GM12878 (cell line): ENCODE measurements around the gene INPP5D. TPM values are rescaled to one million over a fixed set of nuclear protein-coding genes. Genes with fewer than 3 reads are reported as not detected.

Experiments
- ATAC-seq: fragments of 200-7000 bp; cut with Tn5 transposase; 3 replicates; pipeline ENCODE4 v1.9.1; 2020; ENCODE audit warnings: mild to moderate bottlenecking, moderate library complexity
- BruUV-seq: library from RNA; stranded (reverse); fragments of 400-500 nt; replicated peaks from 2 replicates; lab custom pipeline; 2021; lab: Mats Ljungman, UMichigan
- CTCF ChIA-PET: fragments of 300-600 bp; sonication (Branson Sonifier 250); formaldehyde crosslinking; extraction: SDS; loops from one replicate; lab custom pipeline; 2021; ENCODE audit warnings: inconsistent platforms; lab: Yijun Ruan, JAX
- POLR2A ChIA-PET: fragments of 350-600 bp; formaldehyde crosslinking; extraction: SDS; loops from one replicate; lab custom pipeline; 2021; ENCODE audit warnings: inconsistent platforms; lab: Charles Lee
- RAD21 ChIA-PET: fragments of 300-600 bp; sonication (Branson Sonifier 250); formaldehyde crosslinking; loops from one replicate; lab custom pipeline; 2023; ENCODE audit warnings: antibody characterized with exemption; ENCODE audit not compliant: unreplicated experiment; lab: Charles Lee
- SMC1A ChIA-PET: fragments of 300-600 bp; sonication (Branson Sonifier 250); formaldehyde crosslinking; loops from one replicate; lab custom pipeline; 2023; ENCODE audit not compliant: unreplicated experiment, uncharacterized antibody; lab: Charles Lee
- DNase-seq: peaks from one replicate; pipeline ENCODE4 v3.0.0-alpha.2; 2011; ENCODE audit warnings: low read depth, low spot score
- FAIRE-seq: peaks from 3 replicates; lab custom pipeline; 2011; peaks lifted over from hg19 to GRCh38; lab: Jason Lieb, UNC
- H2AFZ ChIP-seq: 2 replicates; pipeline ENCODE4 v1.6.0; 2011; ENCODE audit warnings: low read depth, low read length, control low read depth; ENCODE audit not compliant: control insufficient read depth
- H3K27ac ChIP-seq: 2 replicates; pipeline ENCODE4 v1.5.1; 2011; ENCODE audit warnings: control low read depth; ENCODE audit not compliant: control insufficient read depth, insufficient read depth
- H3K27me3 ChIP-seq, 2 experiments: replicated peaks in 1 of 2; 2 replicates each; pipeline versions ENCODE4 v1.6.0 to v1.6.1; 2011; ENCODE audit warnings: low read length in 1 of 2; ENCODE audit not compliant: control insufficient read depth in 2 of 2, insufficient read depth in 2 of 2
- H3K36me3 ChIP-seq, 2 experiments: 2 replicates each; pipeline ENCODE4 v1.5.1; 2011; ENCODE audit warnings: low read length in 1 of 2; ENCODE audit not compliant: control insufficient read depth in 2 of 2, insufficient read depth in 2 of 2
- H3K4me1 ChIP-seq: 2 replicates; pipeline ENCODE4 v1.6.1; 2011; ENCODE audit warnings: mild to moderate bottlenecking, low read length, moderate library complexity, mixed read lengths; ENCODE audit not compliant: control insufficient read depth, insufficient read depth
- H3K4me2 ChIP-seq: 2 replicates; pipeline ENCODE4 v1.6.0; 2011; ENCODE audit warnings: control low read depth; ENCODE audit not compliant: control insufficient read depth, insufficient read depth
- H3K4me3 ChIP-seq: fragments of 200-600 bp; sonication (generic); 2 replicates; pipeline ENCODE4 v1.5.1; 2016
- H3K79me2 ChIP-seq: 2 replicates; pipeline ENCODE4 v1.6.0; 2011; ENCODE audit warnings: low read length; ENCODE audit not compliant: control insufficient read depth, insufficient read depth
- H3K9ac ChIP-seq: 2 replicates; pipeline ENCODE4 v1.8.0; 2011; ENCODE audit warnings: low read length, control low read depth, mixed read lengths; ENCODE audit not compliant: control insufficient read depth, insufficient read depth
- H3K9me3 ChIP-seq: replicated peaks from 3 replicates; pipeline ENCODE4 v1.5.1; 2011; ENCODE audit warnings: mild to moderate bottlenecking, low read length; ENCODE audit not compliant: control insufficient read depth, insufficient read depth
- H4K20me1 ChIP-seq: 2 replicates; pipeline ENCODE4 v1.6.0; 2011; ENCODE audit not compliant: control insufficient read depth, insufficient read depth
- BMI1 ChIP-seq: fragments of 450-650 bp; IDR thresholded peaks from 2 replicates; pipeline ENCODE4 v1.6.1; 2016; ENCODE audit warnings: mild to moderate bottlenecking, moderate library complexity, borderline replicate concordance
- E2F4 ChIP-seq: IDR thresholded peaks from 2 replicates; pipeline ENCODE4 v1.6.1; 2012; ENCODE audit warnings: low read depth, low read length, improper control_type of control experiment
- EP300 ChIP-seq, 2 experiments: fragments of 150-350 bp in 1 of 2; IDR thresholded peaks; 2 replicates each; pipeline ENCODE4 v1.6.1; 2011 to 2012; ENCODE audit warnings: low read depth in 2 of 2, low read length in 2 of 2, borderline replicate concordance in 1 of 2, improper control_type of control experiment in 1 of 2, inconsistent platforms in 1 of 2; ENCODE audit not compliant: control insufficient read depth in 1 of 2
- HDGF ChIP-seq: fragments of 450-650 bp; IDR thresholded peaks from 2 replicates; pipeline ENCODE4 v1.6.1; 2016; ENCODE audit warnings: antibody characterized with exemption
- IRF4 ChIP-seq: IDR thresholded peaks from 2 replicates; pipeline ENCODE4 v1.6.1; 2011; ENCODE audit warnings: low read depth, low read length
- MYB ChIP-seq: fragments of 150-350 bp; IDR thresholded peaks from 2 replicates; pipeline ENCODE4 v1.6.1; 2014; ENCODE audit warnings: mild to moderate bottlenecking, low read depth, low read length, borderline replicate concordance
- NFYA ChIP-seq: IDR thresholded peaks from 2 replicates; pipeline ENCODE4 v1.6.1; 2011; ENCODE audit warnings: low read depth, mild to moderate bottlenecking, low read length, improper control_type of control experiment, borderline replicate concordance
- SMARCA5 ChIP-seq: fragments of 450-650 bp; IDR thresholded peaks from 2 replicates; pipeline ENCODE4 v1.6.1; 2017; ENCODE audit warnings: mild to moderate bottlenecking
- SP1 ChIP-seq: IDR thresholded peaks from one replicate; pipeline ENCODE4 v1.6.1; 2011; ENCODE audit warnings: low read depth, low read length
- YBX1 ChIP-seq: fragments of 450-650 bp; IDR thresholded peaks from 2 replicates; pipeline ENCODE4 v1.6.1; 2016; ENCODE audit warnings: antibody characterized with exemption
- ZBTB11 ChIP-seq: fragments of 450-650 bp; formaldehyde crosslinking; IDR thresholded peaks from 2 replicates; pipeline ENCODE4 v1.5.0; 2022; ENCODE audit warnings: mild to moderate bottlenecking, missing genetic modification characterization
- ZNF24 ChIP-seq: fragments of 450-650 bp; IDR thresholded peaks from 2 replicates; pipeline ENCODE4 v1.6.1; 2017; ENCODE audit warnings: antibody characterized with exemption, mild to moderate bottlenecking
- ZNF622 ChIP-seq: fragments of 450-650 bp; IDR thresholded peaks from 2 replicates; pipeline ENCODE4 v1.6.1; 2017; ENCODE audit warnings: mild to moderate bottlenecking, inconsistent platforms
- ZSCAN29 ChIP-seq: fragments of 450-650 bp; IDR thresholded peaks from 2 replicates; pipeline ENCODE4 v1.6.1; 2017; ENCODE audit warnings: mild to moderate bottlenecking, moderate library complexity
- WGBS: methylation state at CpG from one replicate; pipeline ENCODE4 v1.1.6; 2016; ENCODE audit warnings: low lambda C conversion rate; ENCODE audit not compliant: insufficient replicate concordance, insufficient coverage; ENCODE audit errors: missing lambda C conversion rate; 5-methylcytosine and 5-hydroxymethylcytosine counted together
- in situ Hi-C: fragments of 300-500 bp; cut with MboI; formaldehyde crosslinking; loops from 9 replicates; pipeline ENCODE4 v1.14.3; 2018; ENCODE audit warnings: mixed read lengths
- intact Hi-C: fragments of 100-400 bp; cut with micrococcal nuclease; formaldehyde crosslinking; loops from one replicate; pipeline ENCODE4 v1.14.2; 2022; ENCODE audit not compliant: unreplicated experiment
- polyA plus RNA-seq, 11 experiments: library from polyadenylated mRNA; depleted of rRNA in 4 of 11; unstranded in 6 of 11; stranded (reverse) in 5 of 11; fragments of >200 nt; fragmentation: Nextera tagmentation in 4 of 11; fragmentation: Illumina TruSeq in 1 of 11; extraction: Ambion mirVana in 4 of 11; extraction: Trizol in 1 of 11; gene quantifications; 1 replicate in 1 of 11; 2 replicates in 10 of 11; pipeline versions ENCODE4 v1.2.1 to v1.2.3, GENCODE V29; 2011 to 2016; ENCODE audit warnings: inconsistent platforms in 2 of 11, missing spikeins in 2 of 11, low read depth in 1 of 11
- total RNA-seq, 4 experiments: library from RNA; depleted of rRNA in 3 of 4; stranded (reverse); fragments of >200 nt in 3 of 4; fragmentation: Illumina TruSeq in 1 of 4; extraction: Trizol in 1 of 4; gene quantifications; 2 replicates each; pipeline versions ENCODE4 v1.2.1 to v1.2.3, GENCODE V29; 2013 to 2021
- TF ChIP-seq, protein P1 (sequence below): fragments of 450-650 bp; IDR thresholded peaks from 2 replicates; pipeline ENCODE4 v1.6.1; 2016; ENCODE audit warnings: mild to moderate bottlenecking, moderate library complexity, borderline replicate concordance

INPP5D gene
- total and polyA plus RNA-seq, 10 of the 15 experiments (the other 5 are each of a cell fraction or from before 2014, with no cell fraction given), result 11.8 to 139 (median 88.8) TPM

GRCh38 chr2:233037078-233037477 lies 23.1 kb upstream of the INPP5D start:
- intact Hi-C loops, result no loop called here

More at GRCh38 chr2:233037078-233037477, 23.1 kb upstream of the INPP5D start:
- RAD21 ChIA-PET, result no interaction called here
- H3K4me2 ChIP-seq, result no peak overlapping the region
- POLR2A ChIA-PET, result interaction anchor here (0.6 kb wide), 1 partner anchor 1857 kb away, joined by 5 read pairs; no protein-coding TSS in a partner anchor
- SMC1A ChIA-PET, result no interaction called here
- no peaks in the 10 kb centered on the region for H4K20me1 ChIP-seq
- CTCF ChIA-PET, result interaction anchor here (0.9 to 1.0 kb wide), 2 partner anchors 8 to 17 kb away, joined by 3 read pairs; no protein-coding TSS in a partner anchor
- DNase-seq (no peak), ATAC-seq (no peak), FAIRE-seq (no peak)
- H2AFZ ChIP-seq, result no peak overlapping the region
- peaks cover 1% of the 10 kb centered on the region; the same call in 1 of the 3 replicates for H3K9me3 ChIP-seq
- no peak for TF ChIP-seq E2F4
- no peak for TF ChIP-seq ZNF622
- no peak for TF ChIP-seq EP300 (IDR thresholded peaks at IDR 0.05; ENCODE audit: borderline replicate concordance in 1 of 2, control insufficient read depth in 1 of 2, low read depth in 2 of 2, low read length in 2 of 2)
- TF ChIP-seq, protein P1, sequence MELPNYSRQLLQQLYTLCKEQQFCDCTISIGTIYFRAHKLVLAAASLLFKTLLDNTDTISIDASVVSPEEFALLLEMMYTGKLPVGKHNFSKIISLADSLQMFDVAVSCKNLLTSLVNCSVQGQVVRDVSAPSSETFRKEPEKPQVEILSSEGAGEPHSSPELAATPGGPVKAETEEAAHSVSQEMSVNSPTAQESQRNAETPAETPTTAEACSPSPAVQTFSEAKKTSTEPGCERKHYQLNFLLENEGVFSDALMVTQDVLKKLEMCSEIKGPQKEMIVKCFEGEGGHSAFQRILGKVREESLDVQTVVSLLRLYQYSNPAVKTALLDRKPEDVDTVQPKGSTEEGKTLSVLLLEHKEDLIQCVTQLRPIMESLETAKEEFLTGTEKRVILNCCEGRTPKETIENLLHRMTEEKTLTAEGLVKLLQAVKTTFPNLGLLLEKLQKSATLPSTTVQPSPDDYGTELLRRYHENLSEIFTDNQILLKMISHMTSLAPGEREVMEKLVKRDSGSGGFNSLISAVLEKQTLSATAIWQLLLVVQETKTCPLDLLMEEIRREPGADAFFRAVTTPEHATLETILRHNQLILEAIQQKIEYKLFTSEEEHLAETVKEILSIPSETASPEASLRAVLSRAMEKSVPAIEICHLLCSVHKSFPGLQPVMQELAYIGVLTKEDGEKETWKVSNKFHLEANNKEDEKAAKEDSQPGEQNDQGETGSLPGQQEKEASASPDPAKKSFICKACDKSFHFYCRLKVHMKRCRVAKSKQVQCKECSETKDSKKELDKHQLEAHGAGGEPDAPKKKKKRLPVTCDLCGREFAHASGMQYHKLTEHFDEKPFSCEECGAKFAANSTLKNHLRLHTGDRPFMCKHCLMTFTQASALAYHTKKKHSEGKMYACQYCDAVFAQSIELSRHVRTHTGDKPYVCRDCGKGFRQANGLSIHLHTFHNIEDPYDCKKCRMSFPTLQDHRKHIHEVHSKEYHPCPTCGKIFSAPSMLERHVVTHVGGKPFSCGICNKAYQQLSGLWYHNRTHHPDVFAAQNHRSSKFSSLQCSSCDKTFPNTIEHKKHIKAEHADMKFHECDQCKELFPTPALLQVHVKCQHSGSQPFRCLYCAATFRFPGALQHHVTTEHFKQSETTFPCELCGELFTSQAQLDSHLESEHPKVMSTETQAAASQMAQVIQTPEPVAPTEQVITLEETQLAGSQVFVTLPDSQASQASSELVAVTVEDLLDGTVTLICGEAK, result no peak
- no peak for TF ChIP-seq SMARCA5
- TF ChIP-seq ZBTB11 (CRISPR knock-in tag), result no peak
- TF ChIP-seq MYB, result no peak
- TF ChIP-seq ZSCAN29, result no peak
- no peak for TF ChIP-seq BMI1
- TF ChIP-seq ZNF24, result no peak
- no peak for TF ChIP-seq YBX1
- no peak for TF ChIP-seq IRF4
- no peak for TF ChIP-seq SP1
- no peak for TF ChIP-seq NFYA
- TF ChIP-seq HDGF, result no peak
- no peaks in the 10 kb centered on the region for H3K36me3 ChIP-seq
- no peak overlapping the region for H3K4me3 ChIP-seq
- no peaks in the 10 kb centered on the region; a peak in 2 of 4 replicates for H3K27me3 ChIP-seq
- no peak overlapping the region for H3K27ac ChIP-seq
- no peaks in the 10 kb centered on the region for H3K79me2 ChIP-seq
- no peak overlapping the region for H3K9ac ChIP-seq
- 44% methylated on average over 2 of the region's 2 CpGs for WGBS
- in situ Hi-C loops, result no loop called here
- H3K4me1 ChIP-seq, result no peaks in the 10 kb centered on the region
- no TSS peak for BruUV-seq
